Immature natural killer cell (primary cell): Measurements from ENCODE around the gene HEATR1. TPM values are rescaled to one million over a fixed set of nuclear protein-coding genes. Genes with fewer than 3 reads are reported as not detected.
"Not testable (repeated sequence)": the region's sequence is repeated elsewhere in the genome, so short reads cannot be mapped to it uniquely, and the experiment has no call there.

Experiments used
- DNase-seq, 3 donors: peaks; one replicate each; pipeline ENCODE4 v3.0.0; 2022; ENCODE audit warnings: mixed read lengths in 1 of 3
- H3K27ac Mint-ChIP-seq, 6 donors: one replicate each; pipeline ENCODE4 v1.8.0; 2020; ENCODE audit warnings: mixed read lengths in 6 of 6, mild to moderate bottlenecking in 5 of 6, inconsistent platforms in 4 of 6, moderate library complexity in 3 of 6
- H3K27me3 Mint-ChIP-seq, 3 donors: one replicate each; pipeline ENCODE4 v1.8.0; 2020 to 2021; ENCODE audit warnings: low read depth in 3 of 3, mild to moderate bottlenecking in 3 of 3, mixed read lengths in 3 of 3, moderate library complexity in 3 of 3, inconsistent platforms in 1 of 3
- H3K36me3 Mint-ChIP-seq, 3 donors: one replicate each; pipeline ENCODE4 v1.8.0; 2020; ENCODE audit warnings: mixed read lengths in 3 of 3, inconsistent platforms in 2 of 3, mild to moderate bottlenecking in 2 of 3
- H3K4me1 Mint-ChIP-seq, 2 donors: one replicate each; pipeline ENCODE4 v1.8.0; 2020; ENCODE audit warnings: inconsistent platforms in 2 of 2, mild to moderate bottlenecking in 2 of 2, mixed read lengths in 2 of 2, moderate library complexity in 1 of 2
- H3K4me3 Mint-ChIP-seq, 5 donors: one replicate each; pipeline ENCODE4 v1.8.0; 2020; ENCODE audit warnings: mild to moderate bottlenecking in 5 of 5, mixed read lengths in 5 of 5, inconsistent platforms in 3 of 5, moderate library complexity in 3 of 5
- H3K9me3 Mint-ChIP-seq, 6 donors: one replicate each; pipeline ENCODE4 v1.8.0; 2020; ENCODE audit warnings: mild to moderate bottlenecking in 6 of 6, mixed read lengths in 6 of 6, inconsistent platforms in 4 of 6, moderate library complexity in 3 of 6
- polyA plus RNA-seq, 3 donors: library from polyadenylated mRNA; unstranded; fragments of 300-500 nt; fragmentation: Illumina TruSeq; gene quantifications; one replicate each; pipeline ENCODE4 v1.2.3, GENCODE V29; 2021

HEATR1 gene
- polyA plus RNA-seq, 3 donors from 2014 or later: 3.8 to 11.6 (median 4.6) TPM

GRCh38 chr1:236507022-236507700 is 97.2 kb downstream of the HEATR1 start:
- no peaks in the 10 kb centered on the region for H3K36me3 Mint-ChIP-seq
- H3K4me1 Mint-ChIP-seq: peaks cover 9% of the 10 kb centered on the region in 2 donors
- H3K4me3 Mint-ChIP-seq: no peak overlapping the region
- H3K27ac Mint-ChIP-seq: no peak overlapping the region
- H3K27me3 Mint-ChIP-seq: peaks cover 0 to 7% (median 2%) of the 10 kb centered on the region in 3 donors
- DNase-seq: no peak
- no peaks in the 10 kb centered on the region for H3K9me3 Mint-ChIP-seq

GRCh38 chr1:236504338-236504737 is 100.0 kb downstream of the HEATR1 start:
- H3K9me3 Mint-ChIP-seq, H3K27me3 Mint-ChIP-seq, H3K27ac Mint-ChIP-seq: not testable (repeated sequence)

GRCh38 chr1:236502972-236503639 is 101.2 kb downstream of the HEATR1 start:
- peaks cover 9% of the 10 kb centered on the region in 2 donors for H3K4me1 Mint-ChIP-seq
- no peak overlapping the region for H3K27ac Mint-ChIP-seq
- H3K27me3 Mint-ChIP-seq: peaks cover 0 to 10% (median 0%) of the 10 kb centered on the region in 3 donors
- no peaks in the 10 kb centered on the region for H3K36me3 Mint-ChIP-seq
- no peaks in the 10 kb centered on the region for H3K9me3 Mint-ChIP-seq
- DNase-seq: no peak
- peak overlapping the region in 1 of 5 donors; percentile 21 for H3K4me3 Mint-ChIP-seq

More at GRCh38 chr1:236504338-236504737, 100.0 kb downstream of the HEATR1 start:
- not testable (repeated sequence) for H3K36me3 Mint-ChIP-seq, H3K4me1 Mint-ChIP-seq, DNase-seq, H3K4me3 Mint-ChIP-seq

GRCh38 chr1:236502579-236502971 is 101.7 kb downstream of the HEATR1 start:
- Mint-ChIP-seq H3K4me1 (peaks cover 9% of the 10 kb centered on the region in 2 donors), H3K27ac (no peak overlapping the region), H3K9me3 (no peaks in the 10 kb centered on the region), H3K4me3 (peak overlapping the region in 2 of 5 donors; percentile 21 to 27), H3K36me3 (peaks cover 0 to 3% (median 0%) of the 10 kb centered on the region in 3 donors), H3K27me3 (peaks cover 0 to 10% (median 0%) of the 10 kb centered on the region in 3 donors)
- no peak for DNase-seq

GRCh38 chr1:236501093-236501492 is 103.2 kb downstream of the HEATR1 start:
- Mint-ChIP-seq H3K36me3 (peaks cover 0 to 3% (median 0%) of the 10 kb centered on the region in 3 donors), H3K4me3 (no peak overlapping the region)

More at GRCh38 chr1:236501093-236501492, 103.2 kb downstream of the HEATR1 start:
- DNase-seq: no peak
- Mint-ChIP-seq H3K4me1 (peaks cover 9% of the 10 kb centered on the region in 2 donors), H3K9me3 (no peaks in the 10 kb centered on the region), H3K27ac (no peak overlapping the region), H3K27me3 (peaks cover 0 to 13% (median 2%) of the 10 kb centered on the region in 3 donors)

Other genes with a start within 250 kb of the HEATR1 start
- gene EDARADD, start 210.2 kb downstream of the HEATR1 start, polyA plus RNA-seq: 1 to 10 TPM in 2 of 3 donors, not detected in 1; 5.2 to 5.8 TPM
- gene LGALS8, start 80.5 kb downstream of the HEATR1 start, polyA plus RNA-seq: 10 to 100 TPM; 24.9 to 43.6 (median 26.6) TPM
- not detected for gene ACTN2, start 82.0 kb upstream of the HEATR1 start, polyA plus RNA-seq
- gene MTR, start 190.8 kb upstream of the HEATR1 start, polyA plus RNA-seq: 10 to 100 TPM in 1 of 3 donors, 1 to 10 TPM in 2; 5.0 to 15.3 (median 6.5) TPM